GM19351 (cell line): ENCODE measurements around the gene MSL3.

Experiments
- ATAC-seq: cut with Tn5 transposase; IDR thresholded peaks from one replicate; pipeline ENCODE4 v1.9.1; 2021; ENCODE audit warnings: mild to moderate bottlenecking, moderate library complexity; ENCODE audit not compliant: unreplicated experiment

MSL3 gene

GRCh38 chrX:11759172-11759460, 1.1 kb downstream of the MSL3 start:
- no peak for ATAC-seq

- ATAC-seq, result peak; percentile 74
Observed at GRCh38 chrX:11759461-11760311, 1.6 kb downstream of the MSL3 start.

GRCh38 chrX:11760958-11761357, 2.9 kb downstream of the MSL3 start:
- ATAC-seq, result no peak

- ATAC-seq, result peak; percentile 19
Observed at GRCh38 chrX:11764602-11765067, 6.6 kb downstream of the MSL3 start.

- no peak for ATAC-seq
Observed at GRCh38 chrX:11765449-11765848, 7.4 kb downstream of the MSL3 start.

- no peak for ATAC-seq
Observed at GRCh38 chrX:11766487-11766886, 8.4 kb downstream of the MSL3 start.

- ATAC-seq, result peak; percentile 53
Observed at GRCh38 chrX:11768039-11768438, 10.0 kb downstream of the MSL3 start.

- peak; percentile 72 for ATAC-seq
Observed at GRCh38 chrX:11770320-11770719, 12.3 kb downstream of the MSL3 start.

GRCh38 chrX:11778230-11778629, 20.2 kb downstream of the MSL3 start:
- ATAC-seq, result no peak

- ATAC-seq, result no peak
Observed at GRCh38 chrX:11781133-11781532, 23.1 kb downstream of the MSL3 start.

GRCh38 chrX:11781734-11782370, 23.8 kb downstream of the MSL3 start:
- ATAC-seq, result no peak

- no peak for ATAC-seq
Observed at GRCh38 chrX:11784543-11784942, 26.5 kb downstream of the MSL3 start.

GRCh38 chrX:11786862-11787261, 28.8 kb downstream of the MSL3 start:
- ATAC-seq, result no peak

- no peak for ATAC-seq
Observed at GRCh38 chrX:11787564-11787963, 29.5 kb downstream of the MSL3 start.

GRCh38 chrX:11789809-11790208, 31.8 kb downstream of the MSL3 start:
- ATAC-seq, result peak; percentile 46

- ATAC-seq, result no peak
Observed at GRCh38 chrX:11791090-11791489, 33.1 kb downstream of the MSL3 start.

GRCh38 chrX:11791537-11791936, 33.5 kb downstream of the MSL3 start:
- no peak for ATAC-seq

- peak; percentile 79 for ATAC-seq
Observed at GRCh38 chrX:11792461-11793421, 34.7 kb downstream of the MSL3 start.

- no peak for ATAC-seq
Observed at GRCh38 chrX:11793734-11794133, 35.7 kb downstream of the MSL3 start.

- no peak for ATAC-seq
Observed at GRCh38 chrX:11813341-11813740, 55.3 kb downstream of the MSL3 start.
